Cardiac muscle cell (in vitro differentiated cells and primary cell): ENCODE data around the gene LUC7L. TPM values are rescaled to one million over a fixed set of nuclear protein-coding genes. Genes with fewer than 3 reads are reported as not detected.
"Not testable (repeated sequence)": the region's sequence is repeated elsewhere in the genome, so short reads cannot be mapped to it uniquely, and the experiment has no call there.

ENCODE experiments used
- DNase-seq, 2 donors: peaks; one replicate each; pipeline versions ENCODE4 v3.0.0 to v3.0.0-alpha.2; 2010 to 2017; ENCODE audit warnings: low read depth in 1 of 2, low spot score in 1 of 2
- H3K27ac ChIP-seq: fragments of 200-600 bp; sonication (generic); 2 replicates; pipeline ENCODE4 v1.5.1; 2016
- H3K27me3 ChIP-seq: fragments of 200-600 bp; sonication (generic); 2 replicates; pipeline ENCODE4 v1.6.0; 2016; ENCODE audit warnings: control low read depth
- H3K36me3 ChIP-seq: fragments of 200-600 bp; sonication (generic); 2 replicates; pipeline ENCODE4 v1.5.1; 2016; ENCODE audit warnings: control low read depth
- H3K4me1 ChIP-seq: fragments of 200-600 bp; sonication (generic); 2 replicates; pipeline ENCODE4 v1.8.1; 2017; ENCODE audit warnings: low read depth, mild to moderate bottlenecking, mixed run types
- H3K4me3 ChIP-seq: fragments of 200-600 bp; sonication (generic); 2 replicates; pipeline ENCODE4 v1.5.1; 2016; ENCODE audit warnings: mild to moderate bottlenecking
- H3K9me3 ChIP-seq: fragments of 200-600 bp; sonication (generic); 2 replicates; pipeline ENCODE4 v1.5.1; 2017; ENCODE audit warnings: low read depth, mild to moderate bottlenecking, control low read depth
- polyA plus RNA-seq: library from polyadenylated mRNA; unstranded; fragments of >200 nt; fragmentation: Nextera tagmentation; extraction: Ambion mirVana; gene quantifications from 2 replicates; pipeline ENCODE4 v1.2.1, GENCODE V29; 2016
- total RNA-seq: library from RNA; depleted of rRNA; stranded (reverse); fragments of >200 nt; gene quantifications from 2 replicates; pipeline ENCODE4 v1.2.3, GENCODE V29; 2016
- TF ChIP-seq, protein P1 (sequence below): IDR thresholded peaks from 2 replicates; pipeline ENCODE4 v1.5.1; 2012; ENCODE audit warnings: low read depth, mild to moderate bottlenecking, low read length

The LUC7L gene
- total and polyA plus RNA-seq, 2 experiments from 2014 or later = 91.0 to 158 TPM

- TF ChIP-seq, protein P1, sequence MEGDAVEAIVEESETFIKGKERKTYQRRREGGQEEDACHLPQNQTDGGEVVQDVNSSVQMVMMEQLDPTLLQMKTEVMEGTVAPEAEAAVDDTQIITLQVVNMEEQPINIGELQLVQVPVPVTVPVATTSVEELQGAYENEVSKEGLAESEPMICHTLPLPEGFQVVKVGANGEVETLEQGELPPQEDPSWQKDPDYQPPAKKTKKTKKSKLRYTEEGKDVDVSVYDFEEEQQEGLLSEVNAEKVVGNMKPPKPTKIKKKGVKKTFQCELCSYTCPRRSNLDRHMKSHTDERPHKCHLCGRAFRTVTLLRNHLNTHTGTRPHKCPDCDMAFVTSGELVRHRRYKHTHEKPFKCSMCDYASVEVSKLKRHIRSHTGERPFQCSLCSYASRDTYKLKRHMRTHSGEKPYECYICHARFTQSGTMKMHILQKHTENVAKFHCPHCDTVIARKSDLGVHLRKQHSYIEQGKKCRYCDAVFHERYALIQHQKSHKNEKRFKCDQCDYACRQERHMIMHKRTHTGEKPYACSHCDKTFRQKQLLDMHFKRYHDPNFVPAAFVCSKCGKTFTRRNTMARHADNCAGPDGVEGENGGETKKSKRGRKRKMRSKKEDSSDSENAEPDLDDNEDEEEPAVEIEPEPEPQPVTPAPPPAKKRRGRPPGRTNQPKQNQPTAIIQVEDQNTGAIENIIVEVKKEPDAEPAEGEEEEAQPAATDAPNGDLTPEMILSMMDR = no peak
- H3K4me1 ChIP-seq = no peaks in the 10 kb centered on the region
- H3K36me3 ChIP-seq = peaks cover 42% of the 10 kb centered on the region
Measured at GRCh38 chr16:220021-220420, 9.2 kb downstream of the LUC7L start.

DNA sequence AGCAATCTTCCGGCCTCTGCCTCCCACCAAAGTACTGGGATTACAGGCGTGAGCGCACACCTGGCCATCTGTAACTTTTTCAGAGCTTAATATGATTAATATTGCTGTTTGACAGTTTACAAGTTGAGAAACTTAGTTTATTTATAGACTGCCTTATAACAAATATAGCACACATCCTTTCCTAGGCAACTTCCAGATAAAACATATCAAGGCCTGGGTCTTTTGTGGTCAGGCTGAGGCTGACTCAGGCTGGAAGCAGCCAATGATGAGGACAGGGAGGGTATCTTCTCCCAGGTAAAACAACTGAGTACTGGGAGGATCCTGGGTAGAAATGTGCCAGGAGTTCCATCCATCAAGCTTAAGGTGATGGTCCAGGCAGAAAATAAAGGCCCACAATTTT, 16.2 kb downstream of the LUC7L start:
- peaks cover 49% of the 10 kb centered on the region for H3K36me3 ChIP-seq
- no peak overlapping the region for H3K4me3 ChIP-seq

More at GRCh38 chr16:220021-220420, 9.2 kb downstream of the LUC7L start:
- Histone ChIP-seq H3K4me3 (no peak overlapping the region), H3K27ac (no peak overlapping the region), H3K27me3 (no peaks in the 10 kb centered on the region), H3K9me3 (no peaks in the 10 kb centered on the region)
- DNase-seq = no peak

DNA sequence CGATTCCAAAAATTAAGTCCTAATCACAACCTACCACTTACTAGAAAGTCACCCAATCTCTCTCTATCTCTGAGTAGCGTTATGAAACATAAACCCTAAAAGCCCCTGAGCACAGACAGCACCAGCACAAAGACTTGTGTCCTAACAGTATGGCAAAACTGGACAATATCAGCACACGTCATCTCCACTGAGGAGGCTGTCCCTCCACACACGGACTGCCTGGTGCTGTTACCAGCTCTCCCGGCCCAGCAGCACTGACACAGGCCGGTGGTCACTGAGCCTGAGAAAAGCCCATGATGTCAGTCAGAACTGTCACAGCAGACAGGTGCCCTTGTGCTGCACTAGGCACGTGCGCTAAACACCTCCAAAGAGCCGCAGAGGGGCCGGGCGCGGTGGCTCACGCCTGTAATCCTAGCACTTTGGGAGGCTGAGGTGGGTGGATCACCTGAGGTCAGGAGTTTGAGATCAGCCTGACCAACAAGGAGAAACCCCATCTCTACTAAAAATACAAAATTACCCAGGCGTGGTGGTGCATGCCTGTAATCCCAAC, 17.5 kb downstream of the LUC7L start:
- not testable (repeated sequence) for DNase-seq

More for the DNA sequence above, 16.2 kb downstream of the LUC7L start:
- TF ChIP-seq, protein P1 = no peak
- H3K9me3 ChIP-seq = no peaks in the 10 kb centered on the region
- no peaks in the 10 kb centered on the region for H3K4me1 ChIP-seq
- H3K27ac ChIP-seq = no peak overlapping the region
- no peaks in the 10 kb centered on the region for H3K27me3 ChIP-seq
- DNase-seq = peak in 1 of 2 donors; percentile 7

DNA sequence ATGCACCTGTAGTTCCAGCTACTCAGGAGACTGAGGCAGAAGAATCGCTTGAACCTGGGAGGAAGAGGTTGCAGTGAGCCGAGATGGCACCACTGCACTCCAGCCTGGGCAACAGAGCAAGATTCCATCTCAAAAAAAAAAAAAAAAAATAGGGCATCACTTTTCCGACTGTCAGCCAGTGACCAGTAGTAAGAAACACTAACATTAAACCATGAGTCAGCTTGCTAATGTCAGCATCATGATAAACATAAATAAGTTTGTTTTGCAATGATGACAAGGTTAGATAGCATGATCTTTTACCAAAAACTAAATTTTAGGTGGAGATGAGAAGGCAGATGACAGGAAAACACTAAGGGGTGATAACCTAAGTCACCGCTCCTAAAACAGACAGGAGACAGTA, 19.9 kb downstream of the LUC7L start:
- H3K36me3 ChIP-seq = peaks cover 62% of the 10 kb centered on the region
- not testable (repeated sequence) for DNase-seq, H3K4me1 ChIP-seq, H3K4me3 ChIP-seq, H3K27ac ChIP-seq, H3K27me3 ChIP-seq, H3K9me3 ChIP-seq

More for the DNA sequence above, 17.5 kb downstream of the LUC7L start:
- H3K27me3 ChIP-seq, H3K4me1 ChIP-seq, H3K9me3 ChIP-seq, H3K4me3 ChIP-seq: not testable (repeated sequence)
- H3K27ac ChIP-seq = peak overlapping the region; percentile 39
- H3K36me3 ChIP-seq = peaks cover 52% of the 10 kb centered on the region

DNA sequence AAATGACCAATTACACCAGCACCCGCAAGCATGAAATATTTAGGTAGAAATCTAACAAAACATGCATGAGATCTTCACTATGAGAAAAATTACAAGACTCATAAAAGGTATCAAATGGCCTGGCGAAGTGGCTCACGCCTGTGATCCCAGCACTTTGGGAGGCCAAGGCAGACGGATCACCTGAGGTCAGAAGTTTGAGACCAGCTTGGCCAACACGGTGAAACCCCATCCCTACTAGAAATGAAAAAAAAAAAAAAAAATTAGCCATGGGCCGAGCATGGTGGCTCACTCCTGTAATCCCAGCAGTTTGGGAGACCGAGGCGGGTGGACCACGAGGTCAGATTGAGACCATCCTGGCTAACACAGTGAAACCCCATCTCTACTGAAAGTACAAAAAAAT, 25.2 kb downstream of the LUC7L start:
- H3K27ac ChIP-seq, H3K27me3 ChIP-seq, DNase-seq, H3K4me3 ChIP-seq, H3K4me1 ChIP-seq, H3K9me3 ChIP-seq: not testable (repeated sequence)
- peaks cover 67% of the 10 kb centered on the region for H3K36me3 ChIP-seq

GRCh38 chr16:203246-203645, 26.0 kb downstream of the LUC7L start:
- Histone ChIP-seq H3K27ac (no peak overlapping the region), H3K4me3 (no peak overlapping the region), H3K4me1 (no peaks in the 10 kb centered on the region), H3K9me3 (no peaks in the 10 kb centered on the region), H3K36me3 (peaks cover 68% of the 10 kb centered on the region), H3K27me3 (no peaks in the 10 kb centered on the region)
- TF ChIP-seq, protein P1 = no peak
- DNase-seq = peak in 1 of 2 donors; percentile 9

DNA sequence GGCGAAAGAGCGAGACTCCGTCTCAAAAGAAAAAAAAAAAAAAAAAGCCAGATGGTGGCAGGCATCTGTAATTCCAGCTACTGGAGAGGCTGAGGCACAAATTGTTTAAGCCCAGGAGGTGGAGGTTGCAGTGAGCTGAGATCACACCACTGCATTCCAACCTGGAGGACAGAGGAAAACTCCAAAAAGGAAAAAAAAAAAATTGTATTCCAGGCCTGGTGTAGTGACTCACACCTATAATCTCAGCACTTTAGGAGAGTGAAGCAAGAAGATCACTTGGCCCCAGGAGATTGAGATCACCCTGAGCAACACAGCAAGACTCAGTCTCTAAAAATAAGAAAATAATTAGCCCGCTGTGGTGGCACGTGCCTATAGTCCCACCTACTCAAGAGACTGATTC, 28.9 kb downstream of the LUC7L start:
- no peaks in the 10 kb centered on the region for H3K27me3 ChIP-seq
- TF ChIP-seq, protein P1 = no peak
- H3K36me3 ChIP-seq = peaks cover 62% of the 10 kb centered on the region
- peak in 1 of 2 donors; percentile 46 for DNase-seq
- H3K9me3 ChIP-seq = no peaks in the 10 kb centered on the region
- no peak overlapping the region for H3K27ac ChIP-seq
- H3K4me1 ChIP-seq = no peaks in the 10 kb centered on the region
- H3K4me3 ChIP-seq = no peak overlapping the region
